IMR-90 (cell line): Measurements from ENCODE around the gene SNX25.

Experiments
- BHLHE40 ChIP-seq: fragments of 150-350 bp; IDR thresholded peaks from 2 replicates; pipeline ENCODE4 v1.6.1; 2016; ENCODE audit warnings: mild to moderate bottlenecking, low read depth, low read length
- CEBPB ChIP-seq: IDR thresholded peaks from 2 replicates; pipeline ENCODE4 v1.6.1; 2012; ENCODE audit warnings: low read depth, low read length, improper control_type of control experiment
- CHD1 ChIP-seq: IDR thresholded peaks from 2 replicates; pipeline ENCODE4 v1.6.1; 2012; ENCODE audit warnings: low read depth, low read length, improper control_type of control experiment
- MXI1 ChIP-seq: IDR thresholded peaks from 2 replicates; pipeline ENCODE4 v1.6.1; 2012; ENCODE audit warnings: low read depth, mild to moderate bottlenecking, low read length, moderate library complexity, borderline replicate concordance
- POLR2A ChIP-seq: IDR thresholded peaks from 2 replicates; pipeline ENCODE4 v1.6.1; 2012; ENCODE audit warnings: mild to moderate bottlenecking, low read depth, low read length
- RAD21 ChIP-seq: IDR thresholded peaks from 2 replicates; pipeline ENCODE4 v1.6.1; 2012; ENCODE audit warnings: low read length, improper control_type of control experiment
- RCOR1 ChIP-seq: IDR thresholded peaks from 2 replicates; pipeline ENCODE4 v1.6.1; 2012; ENCODE audit warnings: mild to moderate bottlenecking, low read length, improper control_type of control experiment; ENCODE audit not compliant: insufficient replicate concordance
- RFX5 ChIP-seq: IDR thresholded peaks from 2 replicates; pipeline ENCODE4 v1.8.0; 2012; ENCODE audit warnings: low read depth, mild to moderate bottlenecking, low read length, moderate library complexity
- SMC3 ChIP-seq: fragments of 150-350 bp; IDR thresholded peaks from 2 replicates; pipeline ENCODE4 v1.6.1; 2016; ENCODE audit warnings: low read depth, mild to moderate bottlenecking, antibody characterized with exemption, low read length, moderate library complexity
- TF ChIP-seq, protein P1 (sequence below): conservative IDR thresholded peaks from 2 replicates; pipeline ENCODE4 v1.5.1; 2012; ENCODE audit warnings: mild to moderate bottlenecking, low read depth, low read length, improper control_type of control experiment
- TF ChIP-seq, protein P2 (sequence below): fragments of 150-350 bp; IDR thresholded peaks from 2 replicates; pipeline ENCODE4 v1.6.1; 2017; ENCODE audit warnings: mild to moderate bottlenecking, antibody characterized with exemption, low read length, low read depth

DNA sequence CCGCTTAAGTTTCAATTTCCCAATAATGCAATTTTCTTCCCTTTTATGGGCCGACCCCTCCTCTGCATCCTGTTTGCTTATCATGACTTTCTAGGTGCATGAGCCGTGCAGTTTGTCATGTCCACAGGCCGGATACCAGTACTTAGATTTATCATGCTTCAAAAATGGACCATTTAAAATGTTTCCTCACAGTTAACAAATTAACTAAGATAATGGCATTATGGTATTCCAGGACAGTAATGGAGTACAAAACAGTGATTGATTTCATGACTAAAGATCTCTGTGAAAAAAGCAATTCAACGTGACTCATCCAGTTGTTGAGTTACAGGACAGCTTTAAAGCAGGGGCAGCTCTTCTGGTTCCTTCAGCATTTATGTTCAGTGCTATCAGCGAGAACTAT is 23.0 kb downstream of the SNX25 start:
- TF ChIP-seq MXI1 (no peak), CEBPB (no peak), RFX5 (no peak), SMC3 (no peak), POLR2A (no peak), RAD21 (no peak), BHLHE40 (no peak), CHD1 (no peak), RCOR1 (no peak)
- TF ChIP-seq, protein P1, sequence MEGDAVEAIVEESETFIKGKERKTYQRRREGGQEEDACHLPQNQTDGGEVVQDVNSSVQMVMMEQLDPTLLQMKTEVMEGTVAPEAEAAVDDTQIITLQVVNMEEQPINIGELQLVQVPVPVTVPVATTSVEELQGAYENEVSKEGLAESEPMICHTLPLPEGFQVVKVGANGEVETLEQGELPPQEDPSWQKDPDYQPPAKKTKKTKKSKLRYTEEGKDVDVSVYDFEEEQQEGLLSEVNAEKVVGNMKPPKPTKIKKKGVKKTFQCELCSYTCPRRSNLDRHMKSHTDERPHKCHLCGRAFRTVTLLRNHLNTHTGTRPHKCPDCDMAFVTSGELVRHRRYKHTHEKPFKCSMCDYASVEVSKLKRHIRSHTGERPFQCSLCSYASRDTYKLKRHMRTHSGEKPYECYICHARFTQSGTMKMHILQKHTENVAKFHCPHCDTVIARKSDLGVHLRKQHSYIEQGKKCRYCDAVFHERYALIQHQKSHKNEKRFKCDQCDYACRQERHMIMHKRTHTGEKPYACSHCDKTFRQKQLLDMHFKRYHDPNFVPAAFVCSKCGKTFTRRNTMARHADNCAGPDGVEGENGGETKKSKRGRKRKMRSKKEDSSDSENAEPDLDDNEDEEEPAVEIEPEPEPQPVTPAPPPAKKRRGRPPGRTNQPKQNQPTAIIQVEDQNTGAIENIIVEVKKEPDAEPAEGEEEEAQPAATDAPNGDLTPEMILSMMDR, result no peak
- TF ChIP-seq, protein P2, sequence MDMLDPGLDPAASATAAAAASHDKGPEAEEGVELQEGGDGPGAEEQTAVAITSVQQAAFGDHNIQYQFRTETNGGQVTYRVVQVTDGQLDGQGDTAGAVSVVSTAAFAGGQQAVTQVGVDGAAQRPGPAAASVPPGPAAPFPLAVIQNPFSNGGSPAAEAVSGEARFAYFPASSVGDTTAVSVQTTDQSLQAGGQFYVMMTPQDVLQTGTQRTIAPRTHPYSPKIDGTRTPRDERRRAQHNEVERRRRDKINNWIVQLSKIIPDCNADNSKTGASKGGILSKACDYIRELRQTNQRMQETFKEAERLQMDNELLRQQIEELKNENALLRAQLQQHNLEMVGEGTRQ, result no peak
